CD14-positive monocyte (primary cell): ENCODE data around the gene MRPL46. TPM values are rescaled to one million over a fixed set of nuclear protein-coding genes. Genes with fewer than 3 reads are reported as not detected.

Experiments used
- DNase-seq, 3 donors: peaks; one replicate each; pipeline ENCODE4 v3.0.0-alpha.2; 2011 to 2022
- H2AFZ ChIP-seq: 2 replicates; pipeline ENCODE4 v1.6.0; 2012; ENCODE audit warnings: mild to moderate bottlenecking, low read depth, low read length, inconsistent platforms; ENCODE audit not compliant: insufficient read depth, poor library complexity, severe bottlenecking
- H3K27ac ChIP-seq, 2 donors: 1 replicate in 1 of 2; 2 replicates in 1 of 2; pipeline ENCODE4 v1.5.1; 2012 to 2013; ENCODE audit warnings: low read length in 2 of 2, control low read depth in 1 of 2, inconsistent platforms in 1 of 2, low read depth in 1 of 2, mild to moderate bottlenecking in 1 of 2
- H3K27me3 ChIP-seq, 2 donors: one replicate each; pipeline versions ENCODE4 v1.6.0 to v1.6.1; 2011 to 2013; ENCODE audit warnings: low read length in 2 of 2; ENCODE audit not compliant: control insufficient read depth in 2 of 2, insufficient read depth in 2 of 2
- H3K36me3 ChIP-seq, 2 donors: replicated peaks in 1 of 2; 1 replicate in 1 of 2; 2 replicates in 1 of 2; pipeline versions ENCODE4 v1.5.1 to v1.6.1; 2012 to 2013; ENCODE audit warnings: low read length in 2 of 2, control low read depth in 1 of 2, inconsistent platforms in 1 of 2, mild to moderate bottlenecking in 1 of 2; ENCODE audit not compliant: insufficient read depth in 2 of 2, control insufficient read depth in 1 of 2
- H3K4me1 ChIP-seq, 2 donors: 1 replicate in 1 of 2; 2 replicates in 1 of 2; pipeline versions ENCODE4 v1.5.1 to v1.6.1; 2012 to 2013; ENCODE audit warnings: low read length in 2 of 2, control low read depth in 1 of 2, inconsistent platforms in 1 of 2, mild to moderate bottlenecking in 1 of 2, moderate library complexity in 1 of 2; ENCODE audit not compliant: insufficient read depth in 2 of 2, control insufficient read depth in 1 of 2
- H3K4me2 ChIP-seq: replicated peaks from 2 replicates; pipeline ENCODE3; 2012; ENCODE audit warnings: low read length, moderate library complexity, mild to moderate bottlenecking; ENCODE audit not compliant: poor library complexity, severe bottlenecking; ENCODE audit errors: extremely low read depth
- H3K4me3 ChIP-seq, 3 experiments: fragments of 200-600 bp in 1 of 3; sonication (generic) in 1 of 3; replicated peaks in 1 of 3; 1 replicate in 2 of 3; 2 replicates in 1 of 3; pipeline ENCODE4 v1.5.1; 2011 to 2013; ENCODE audit warnings: low read length in 3 of 3, mild to moderate bottlenecking in 3 of 3, control low read depth in 2 of 3, low read depth in 2 of 3, inconsistent platforms in 1 of 3, moderate library complexity in 1 of 3
- H3K79me2 ChIP-seq: 2 replicates; pipeline ENCODE4 v1.6.0; 2012; ENCODE audit warnings: mild to moderate bottlenecking, control low read depth, inconsistent platforms, low read length, moderate library complexity; ENCODE audit not compliant: insufficient read depth
- H3K9ac ChIP-seq: 2 replicates; pipeline ENCODE4 v1.6.0; 2017; ENCODE audit warnings: low read length, mild to moderate bottlenecking; ENCODE audit not compliant: insufficient read depth, poor library complexity, severe bottlenecking
- H3K9me3 ChIP-seq, 2 donors: replicated peaks in 1 of 2; 1 replicate in 1 of 2; 2 replicates in 1 of 2; pipeline versions ENCODE4 v1.5.1 to v1.6.1; 2012 to 2013; ENCODE audit warnings: low read length in 2 of 2, control low read depth in 1 of 2; ENCODE audit not compliant: control insufficient read depth in 1 of 2, insufficient read depth in 1 of 2
- H4K20me1 ChIP-seq: 2 replicates; pipeline ENCODE4 v1.6.0; 2012; ENCODE audit warnings: mild to moderate bottlenecking, low read length, control low read depth, moderate library complexity; ENCODE audit not compliant: insufficient read depth
- H3K27ac Mint-ChIP-seq, 7 donors: one replicate each; pipeline ENCODE4 v1.8.0; 2020; ENCODE audit warnings: mild to moderate bottlenecking in 7 of 7, mixed read lengths in 7 of 7, moderate library complexity in 6 of 7, inconsistent platforms in 2 of 7
- H3K27me3 Mint-ChIP-seq, 3 donors: one replicate each; pipeline ENCODE4 v1.8.0; 2021 to 2022; ENCODE audit warnings: low read depth in 3 of 3, mild to moderate bottlenecking in 3 of 3, mixed read lengths in 3 of 3, moderate library complexity in 3 of 3, inconsistent platforms in 1 of 3
- H3K36me3 Mint-ChIP-seq, 2 donors: one replicate each; pipeline ENCODE4 v1.8.0; 2020; ENCODE audit warnings: mixed read lengths in 2 of 2, inconsistent platforms in 1 of 2, mild to moderate bottlenecking in 1 of 2
- H3K4me1 Mint-ChIP-seq: one replicate; pipeline ENCODE4 v1.8.0; 2020; ENCODE audit warnings: mild to moderate bottlenecking, mixed read lengths
- H3K4me3 Mint-ChIP-seq, 2 donors: one replicate each; pipeline ENCODE4 v1.8.0; 2020; ENCODE audit warnings: mild to moderate bottlenecking in 2 of 2, mixed read lengths in 2 of 2, moderate library complexity in 1 of 2
- H3K9me3 Mint-ChIP-seq, 7 donors: one replicate each; pipeline ENCODE4 v1.8.0; 2020 to 2022; ENCODE audit warnings: mixed read lengths in 7 of 7, mild to moderate bottlenecking in 6 of 7, moderate library complexity in 6 of 7, inconsistent platforms in 2 of 7
- whole genome bisulfite sequencing: methylation state at CpG from one replicate; pipeline ENCODE4 v1.1.5; 2013; ENCODE audit warnings: missing lambda C conversion rate; ENCODE audit not compliant: insufficient coverage; 5-methylcytosine and 5-hydroxymethylcytosine counted together
- intact Hi-C, 2 donors: fragments of 100-400 bp; cut with micrococcal nuclease; formaldehyde crosslinking; loops; one replicate each; pipeline versions ENCODE4 v1.15.0 to v1.15.1; 2023
- polyA plus RNA-seq, 3 donors: library from polyadenylated mRNA; depleted of rRNA in 1 of 3; unstranded in 2 of 3; stranded (reverse) in 1 of 3; fragments of 300-500 nt in 2 of 3; fragments of >200 nt in 1 of 3; fragmentation: Illumina TruSeq in 2 of 3; gene quantifications; 1 replicate in 2 of 3; 2 replicates in 1 of 3; pipeline ENCODE4 v1.2.3, GENCODE V29; 2012 to 2021
- TF ChIP-seq, protein P1 (sequence below): fragments of 200-600 bp; IDR thresholded peaks from one replicate; pipeline ENCODE4 v1.8.0; 2022; ENCODE audit warnings: antibody characterized with exemption, mild to moderate bottlenecking

The MRPL46 gene
- polyA plus RNA-seq, 3 donors = 6.3 to 20.3 (median 17.0) TPM

DNA sequence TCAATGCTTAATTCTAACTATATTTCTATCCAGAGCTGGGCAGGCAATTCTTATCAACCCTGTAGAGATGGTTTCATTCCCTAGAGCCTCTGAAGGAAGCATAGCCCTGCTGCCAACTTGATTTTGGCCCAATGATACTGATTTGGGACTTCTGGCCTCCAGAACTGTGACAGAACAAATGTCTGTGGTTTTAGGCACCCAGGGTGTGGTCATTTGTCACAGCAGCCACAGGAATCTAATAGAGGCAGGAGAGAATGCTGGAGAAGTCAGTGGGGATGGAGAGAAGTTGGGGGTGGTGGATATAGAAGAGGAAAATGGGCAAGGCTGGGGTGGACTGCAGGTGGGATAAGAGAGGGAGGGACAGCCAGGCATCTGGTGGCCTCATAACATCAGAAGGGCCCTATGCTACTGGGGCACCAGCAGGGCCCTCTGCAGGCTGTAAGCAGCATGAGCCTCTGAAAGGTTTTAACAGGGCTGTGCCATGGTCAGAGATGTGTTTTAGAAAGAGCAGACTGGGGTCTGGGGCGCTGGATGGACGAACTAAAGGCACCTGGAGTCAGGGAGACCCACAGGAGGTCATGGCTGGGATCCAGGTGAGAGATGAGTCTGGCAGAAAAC is 20.1 kb upstream of the MRPL46 start:
- H3K27ac Mint-ChIP-seq = peak overlapping the region in 3 of 7 donors; percentile 0 to 37 (median 28)
- DNase-seq = no peak
- WGBS = 94% methylated on average over 2 of the region's 2 CpGs
- H3K4me3 Mint-ChIP-seq = no peak overlapping the region
- H3K4me3 ChIP-seq = no peak overlapping the region
- no peaks in the 10 kb centered on the region for H4K20me1 ChIP-seq
- no peak overlapping the region for H2AFZ ChIP-seq
- no peaks in the 10 kb centered on the region for H3K36me3 Mint-ChIP-seq
- H3K27ac ChIP-seq = peak overlapping the region in 1 of 2 donors; percentile 15
- H3K9ac ChIP-seq = no peak overlapping the region
- no peaks in the 10 kb centered on the region for H3K9me3 ChIP-seq
- TF ChIP-seq, protein P1, sequence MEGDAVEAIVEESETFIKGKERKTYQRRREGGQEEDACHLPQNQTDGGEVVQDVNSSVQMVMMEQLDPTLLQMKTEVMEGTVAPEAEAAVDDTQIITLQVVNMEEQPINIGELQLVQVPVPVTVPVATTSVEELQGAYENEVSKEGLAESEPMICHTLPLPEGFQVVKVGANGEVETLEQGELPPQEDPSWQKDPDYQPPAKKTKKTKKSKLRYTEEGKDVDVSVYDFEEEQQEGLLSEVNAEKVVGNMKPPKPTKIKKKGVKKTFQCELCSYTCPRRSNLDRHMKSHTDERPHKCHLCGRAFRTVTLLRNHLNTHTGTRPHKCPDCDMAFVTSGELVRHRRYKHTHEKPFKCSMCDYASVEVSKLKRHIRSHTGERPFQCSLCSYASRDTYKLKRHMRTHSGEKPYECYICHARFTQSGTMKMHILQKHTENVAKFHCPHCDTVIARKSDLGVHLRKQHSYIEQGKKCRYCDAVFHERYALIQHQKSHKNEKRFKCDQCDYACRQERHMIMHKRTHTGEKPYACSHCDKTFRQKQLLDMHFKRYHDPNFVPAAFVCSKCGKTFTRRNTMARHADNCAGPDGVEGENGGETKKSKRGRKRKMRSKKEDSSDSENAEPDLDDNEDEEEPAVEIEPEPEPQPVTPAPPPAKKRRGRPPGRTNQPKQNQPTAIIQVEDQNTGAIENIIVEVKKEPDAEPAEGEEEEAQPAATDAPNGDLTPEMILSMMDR = no peak
- H3K4me1 Mint-ChIP-seq = peaks cover 10% of the 10 kb centered on the region
- H3K79me2 ChIP-seq = no peaks in the 10 kb centered on the region
- H3K4me1 ChIP-seq = peaks cover 12 to 14% of the 10 kb centered on the region in 2 donors
- H3K36me3 ChIP-seq = no peaks in the 10 kb centered on the region
- peaks cover 0 to 2% (median 1%) of the 10 kb centered on the region in 3 donors for H3K27me3 Mint-ChIP-seq
- H3K9me3 Mint-ChIP-seq = no peaks in the 10 kb centered on the region
- intact Hi-C loops = no loop called here
- no peak overlapping the region for H3K4me2 ChIP-seq
- no peaks in the 10 kb centered on the region for H3K27me3 ChIP-seq

DNA sequence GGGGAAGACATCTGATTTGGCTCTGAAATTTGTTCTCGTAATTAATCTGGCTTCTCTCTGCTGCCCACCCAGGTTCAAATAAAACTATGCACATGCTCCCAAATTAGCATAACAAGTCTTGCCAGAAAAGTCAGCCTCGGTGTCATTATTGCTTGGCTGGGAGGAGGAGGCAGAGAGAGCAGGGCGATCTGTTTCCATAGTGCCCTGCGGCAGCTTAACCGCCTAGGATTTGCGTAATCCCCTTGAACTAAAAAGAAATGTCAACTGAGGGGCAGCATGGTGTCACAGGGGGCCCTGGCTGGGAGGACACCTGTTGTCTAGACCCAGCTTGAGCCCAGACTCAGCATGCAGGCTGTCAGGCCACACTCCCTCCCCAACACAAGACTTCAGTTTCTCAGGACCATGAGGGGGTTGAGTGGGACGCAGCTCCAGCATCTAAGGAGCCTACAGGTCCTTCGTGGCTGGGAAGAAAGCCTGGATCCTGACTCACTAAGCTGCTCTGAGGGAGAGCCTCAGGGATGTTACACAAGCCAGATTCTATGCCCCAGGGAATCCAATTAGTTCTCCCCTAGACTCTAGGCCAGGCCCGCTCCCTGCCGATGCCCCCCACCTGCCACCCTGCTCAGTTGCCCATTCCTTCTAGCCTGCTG is 17.6 kb upstream of the MRPL46 start:
- H3K4me3 ChIP-seq = no peak overlapping the region
- no peak overlapping the region for H3K9ac ChIP-seq
- H2AFZ ChIP-seq = no peak overlapping the region
- Mint-ChIP-seq H3K27me3 (peaks cover 0 to 3% (median 1%) of the 10 kb centered on the region in 3 donors), H3K27ac (no peak overlapping the region), H3K4me1 (peaks cover 10% of the 10 kb centered on the region), H3K9me3 (no peaks in the 10 kb centered on the region), H3K4me3 (no peak overlapping the region), H3K36me3 (peaks cover 3 to 6% of the 10 kb centered on the region in 2 donors)
- no peak overlapping the region for H3K4me2 ChIP-seq
- 71% methylated on average over 5 of the region's 10 CpGs for WGBS
- no peaks in the 10 kb centered on the region for H3K27me3 ChIP-seq
- H3K27ac ChIP-seq = no peak overlapping the region
- intact Hi-C loops = no loop called here
- H3K9me3 ChIP-seq = no peaks in the 10 kb centered on the region
- TF ChIP-seq, protein P1 = no peak
- peaks cover 12 to 14% of the 10 kb centered on the region in 2 donors for H3K4me1 ChIP-seq
- H4K20me1 ChIP-seq = no peaks in the 10 kb centered on the region
- no peak for DNase-seq
- H3K36me3 ChIP-seq = peaks cover 3 to 10% of the 10 kb centered on the region in 2 donors
- H3K79me2 ChIP-seq = no peaks in the 10 kb centered on the region
